Small intestine (tissue), 16 donors: ENCODE data around the gene MDGA2. TPM values are rescaled to one million over a fixed set of nuclear protein-coding genes. Genes with fewer than 3 reads are reported as not detected.

Experiments
- DNase-seq, 2 donors: peaks; one replicate each; pipeline versions ENCODE4 v3.0.0 to v3.0.0-alpha.2; 2013
- FAIRE-seq: peaks from 2 replicates; lab custom pipeline; 2012; peaks lifted over from hg19 to GRCh38; lab: Jason Lieb, UNC
- H3K27ac ChIP-seq, 3 donors: one replicate each; pipeline ENCODE4 v1.5.1; 2013; ENCODE audit warnings: low read length in 2 of 3, mild to moderate bottlenecking in 2 of 3, control low read depth in 1 of 3, inconsistent platforms in 1 of 3, low read depth in 1 of 3, moderate library complexity in 1 of 3
- H3K27me3 ChIP-seq, 3 donors: one replicate each; pipeline ENCODE4 v1.6.1; 2013; ENCODE audit warnings: low read length in 3 of 3, inconsistent platforms in 1 of 3; ENCODE audit not compliant: control insufficient read depth in 3 of 3, insufficient read depth in 3 of 3
- H3K36me3 ChIP-seq, 3 donors: one replicate each; pipeline ENCODE4 v1.6.1; 2013; ENCODE audit warnings: low read length in 3 of 3, inconsistent platforms in 1 of 3, low read depth in 1 of 3, mild to moderate bottlenecking in 1 of 3, moderate library complexity in 1 of 3; ENCODE audit not compliant: control insufficient read depth in 3 of 3, insufficient read depth in 2 of 3
- H3K4me1 ChIP-seq, 3 donors: one replicate each; pipeline ENCODE4 v1.6.1; 2013; ENCODE audit warnings: low read length in 2 of 3, inconsistent platforms in 1 of 3, low read depth in 1 of 3, mild to moderate bottlenecking in 1 of 3, moderate library complexity in 1 of 3; ENCODE audit not compliant: control insufficient read depth in 3 of 3, insufficient read depth in 2 of 3
- H3K4me3 ChIP-seq, 3 donors: one replicate each; pipeline ENCODE4 v1.5.1; 2013; ENCODE audit warnings: low read length in 3 of 3, control low read depth in 1 of 3, inconsistent platforms in 1 of 3, low read depth in 1 of 3, mild to moderate bottlenecking in 1 of 3, moderate library complexity in 1 of 3
- H3K9me3 ChIP-seq, 2 donors: one replicate each; pipeline ENCODE4 v1.6.1; 2013; ENCODE audit warnings: low read depth in 1 of 2, low read length in 1 of 2; ENCODE audit not compliant: control insufficient read depth in 2 of 2, insufficient read depth in 1 of 2
- WGBS, 3 donors: extraction: QIAGEN DNeasy Blood & Tissue Kit; methylation state at CpG; one replicate each; pipeline ENCODE4 v1.1.7; 2013; 5-methylcytosine and 5-hydroxymethylcytosine counted together
- long read RNA-seq, 10 donors: transcript quantifications; one replicate each; lab custom pipeline, GENCODE V29; 2026
- polyA plus RNA-seq, 4 donors: library from polyadenylated mRNA; stranded (reverse) in 3 of 4; unstranded in 1 of 4; fragments of 200-250 nt in 3 of 4; fragments of 120-200 nt in 1 of 4; gene quantifications; one replicate each; pipeline versions ENCODE4 v1.2.1 to v1.2.3, GENCODE V29; 2013
- donor health status: healthy with polysubstance abuse.
- donor health status: control.
- donor health status: control.
- donor health status: Bipolar disorder and iron deficiency.
- donor health status: healthy.

MDGA2 gene
- under 1 TPM in 2 of 4 donors, not detected in 2; 0.01 to 0.06 TPM for polyA plus RNA-seq
- long read RNA-seq, donor 1 = 0 reads
- long read RNA-seq, donor 2 = 0 reads
- long read RNA-seq, donor 3 = 0 reads
- long read RNA-seq, donor 4 = 0 reads
- long read RNA-seq, donor 5 = 0 reads
- long read RNA-seq, donor 6 = 0 reads
- long read RNA-seq, donor 7 = 0 reads
- long read RNA-seq, donor 8 = 0 reads
- long read RNA-seq, donor 9 = 0 reads
- long read RNA-seq, donor 10 = 0 reads

DNA sequence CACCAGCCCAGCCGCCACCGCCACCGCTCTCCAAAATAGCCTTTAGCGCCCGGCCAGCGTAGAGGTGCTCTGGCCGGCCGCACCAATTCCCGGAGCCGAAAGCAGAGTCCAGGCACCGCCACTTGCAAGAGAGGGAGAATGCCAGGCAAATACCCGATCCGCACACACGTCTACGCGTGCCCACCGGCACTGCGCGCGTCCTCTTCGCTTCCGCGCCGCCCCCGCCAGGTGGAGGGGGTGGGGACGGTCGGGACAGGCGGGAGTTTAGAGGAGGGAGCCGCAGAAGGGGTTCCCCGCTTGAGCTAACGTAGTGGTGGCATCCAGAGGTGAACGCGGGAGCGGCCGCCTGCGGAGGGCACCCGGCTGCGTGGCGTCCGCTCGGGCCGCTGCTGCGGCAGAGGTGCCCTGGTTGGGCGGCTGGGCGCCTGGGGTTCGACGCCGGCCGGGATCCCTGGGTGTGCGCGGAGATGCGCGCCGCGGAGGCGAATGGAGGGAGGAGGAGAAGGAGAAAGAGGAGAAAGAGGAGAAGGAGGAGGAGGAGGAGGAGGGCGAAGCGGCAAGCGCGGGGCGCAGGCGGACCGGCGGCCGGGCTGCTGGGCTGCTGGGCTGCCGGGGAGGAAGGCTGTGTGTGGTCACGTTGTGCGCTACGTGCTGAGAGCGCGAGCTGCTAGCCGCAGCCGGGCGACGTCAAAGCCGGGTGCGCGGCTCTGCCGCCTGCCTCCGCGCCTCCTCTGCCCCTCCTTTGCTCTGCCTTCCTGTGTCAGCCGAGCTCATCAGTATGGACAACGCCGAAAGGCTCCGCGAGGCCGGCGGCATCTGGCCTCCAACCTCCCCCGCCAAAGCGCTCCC, at the start of gene MDGA2:
Gene MDGA2, minus strand, starts transcription at position 140 of the 849 bp plus-strand sequence.
- 2 to 12% (median 10%) methylated on average over 77 to 90 of the region's 90 CpGs for WGBS, 3 donors
- DNase-seq = peak in 1 of 2 donors; percentile 23
- H3K4me1 ChIP-seq = no peaks in the 10 kb centered on the region
- no peak for FAIRE-seq
- no peak within 1 kb of the TSS for H3K27ac ChIP-seq
- H3K36me3 ChIP-seq = no peaks in the 10 kb centered on the region
- H3K27me3 ChIP-seq = peaks cover 8 to 43% (median 21%) of the 10 kb centered on the region in 3 donors
- peak within 1 kb of the TSS in 1 of 3 donors; percentile 36 for H3K4me3 ChIP-seq
- peaks cover 0 to 2% of the 10 kb centered on the region in 2 donors for H3K9me3 ChIP-seq

DNA sequence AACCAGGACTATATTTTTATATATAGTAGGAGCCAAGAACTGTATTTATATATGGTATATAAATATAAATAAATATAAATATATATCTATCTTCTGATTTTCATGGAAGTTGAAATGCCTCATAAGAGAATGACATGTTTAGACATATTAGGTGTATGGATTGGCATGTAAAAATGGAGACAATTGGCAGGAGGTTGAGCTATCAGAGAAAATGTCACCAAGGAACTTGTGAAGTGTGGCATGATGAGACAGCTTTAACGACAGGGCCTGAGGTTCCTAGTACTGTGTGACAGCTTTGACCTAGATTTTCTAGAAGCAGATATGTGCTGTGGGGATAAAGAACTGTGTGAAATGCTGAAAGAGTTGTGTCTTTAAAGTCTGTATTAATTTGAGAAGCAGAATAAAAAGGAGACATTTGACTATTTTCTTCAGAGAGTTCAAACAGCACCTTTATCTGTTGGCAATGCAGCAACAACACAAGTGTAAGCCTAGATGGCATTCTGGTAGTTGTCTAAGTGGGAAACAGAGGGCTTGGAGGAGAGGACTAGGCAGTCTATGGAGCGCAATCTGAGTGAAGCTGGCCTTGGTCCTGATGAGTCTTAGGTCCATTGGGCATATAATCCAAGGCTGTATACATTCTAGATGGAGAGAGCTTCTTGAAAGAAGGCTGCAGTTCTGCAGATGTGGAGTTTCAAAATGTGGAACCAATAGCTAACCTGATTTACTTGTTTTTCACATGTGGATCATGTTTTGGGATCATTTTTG, 47.7 kb upstream of the MDGA2 start:
- Histone ChIP-seq H3K9me3 (no peaks in the 10 kb centered on the region), H3K36me3 (no peaks in the 10 kb centered on the region), H3K27me3 (no peaks in the 10 kb centered on the region), H3K4me1 (no peaks in the 10 kb centered on the region), H3K4me3 (no peak overlapping the region), H3K27ac (no peak overlapping the region)
- WGBS, 3 donors = 81 to 83% (median 82%) methylated on average over 2 of the region's 2 CpGs
- no peak for FAIRE-seq
- no peak for DNase-seq

DNA sequence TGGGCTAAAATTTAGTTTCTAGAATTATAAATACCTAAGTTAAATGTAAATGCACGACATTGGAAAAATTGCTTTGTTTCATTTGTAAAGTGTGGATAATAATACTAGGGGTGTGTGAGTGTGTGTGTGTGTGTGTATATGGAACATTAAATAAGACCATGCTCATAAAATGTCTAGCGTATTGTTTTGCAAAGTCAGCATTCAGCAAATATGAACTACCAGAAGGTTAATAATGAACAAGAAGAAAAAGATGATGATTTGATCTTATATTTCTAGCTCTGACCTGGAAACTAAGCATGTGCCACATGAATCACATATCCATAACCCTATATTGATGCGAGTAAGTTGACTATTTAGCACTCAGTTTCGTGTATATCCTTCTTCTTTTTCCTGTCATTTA, 44.9 kb upstream of the MDGA2 start:
- no peak for DNase-seq
- no peak overlapping the region for H3K27ac ChIP-seq
- no peaks in the 10 kb centered on the region for H3K27me3 ChIP-seq
- no peak for FAIRE-seq
- WGBS, 3 donors = 81 to 84% (median 84%) methylated on average over 4 of the region's 4 CpGs
- no peak overlapping the region for H3K4me3 ChIP-seq
- no peaks in the 10 kb centered on the region for H3K4me1 ChIP-seq
- H3K9me3 ChIP-seq = peaks cover 0 to 3% of the 10 kb centered on the region in 2 donors
- H3K36me3 ChIP-seq = no peaks in the 10 kb centered on the region

DNA sequence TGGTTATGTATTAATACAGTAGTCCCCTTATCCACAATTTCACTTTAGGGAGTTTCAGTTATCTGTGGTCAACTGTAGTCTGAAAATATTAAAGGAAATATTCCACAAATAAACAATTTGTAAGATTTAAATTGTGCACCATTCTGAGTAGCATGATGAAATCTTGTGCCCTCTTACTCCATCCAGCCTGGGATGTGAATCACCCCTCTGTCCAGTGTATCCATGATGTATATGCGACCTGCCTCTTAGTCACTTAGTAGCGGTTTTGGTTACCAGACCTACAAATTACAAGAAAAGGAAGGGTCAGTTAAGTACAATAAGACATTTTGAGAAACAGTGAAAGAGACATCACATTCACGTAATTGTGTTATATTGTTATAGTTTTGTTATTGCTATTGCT, 39.9 kb upstream of the MDGA2 start:
- FAIRE-seq = no peak
- H3K27me3 ChIP-seq = no peaks in the 10 kb centered on the region
- H3K27ac ChIP-seq = no peak overlapping the region
- WGBS, 3 donors = 82 to 88% (median 87%) methylated on average over 3 of the region's 3 CpGs
- no peak for DNase-seq
- H3K9me3 ChIP-seq = peaks cover 0 to 3% of the 10 kb centered on the region in 2 donors
- H3K4me1 ChIP-seq = no peaks in the 10 kb centered on the region
- no peak overlapping the region for H3K4me3 ChIP-seq
- H3K36me3 ChIP-seq = no peaks in the 10 kb centered on the region

DNA sequence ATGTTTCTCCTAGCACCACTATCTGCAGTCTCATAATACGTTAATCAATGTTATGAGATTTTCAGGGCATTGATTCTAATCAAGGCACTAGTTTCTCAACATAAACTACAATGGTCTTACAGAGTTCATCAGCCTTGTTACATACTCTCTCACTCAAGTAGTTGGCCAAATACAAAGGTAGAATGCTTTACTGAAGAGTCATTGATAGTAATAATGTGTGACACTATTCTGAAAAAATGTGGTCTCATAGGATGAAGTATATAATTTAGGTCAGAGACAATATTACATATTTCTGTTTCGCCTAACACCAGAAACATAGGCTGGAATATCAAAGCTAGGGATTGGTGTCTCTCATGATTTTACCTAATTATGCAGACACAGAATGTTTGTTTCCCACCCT, 35.2 kb upstream of the MDGA2 start:
- Histone ChIP-seq H3K27ac (no peak overlapping the region), H3K9me3 (no peaks in the 10 kb centered on the region), H3K4me3 (no peak overlapping the region), H3K36me3 (no peaks in the 10 kb centered on the region), H3K4me1 (no peaks in the 10 kb centered on the region), H3K27me3 (no peaks in the 10 kb centered on the region)
- DNase-seq (no peak), FAIRE-seq (no peak)
- WGBS, 3 donors = 69 to 81% (median 69%) methylated on average over 2 of the region's 2 CpGs

DNA sequence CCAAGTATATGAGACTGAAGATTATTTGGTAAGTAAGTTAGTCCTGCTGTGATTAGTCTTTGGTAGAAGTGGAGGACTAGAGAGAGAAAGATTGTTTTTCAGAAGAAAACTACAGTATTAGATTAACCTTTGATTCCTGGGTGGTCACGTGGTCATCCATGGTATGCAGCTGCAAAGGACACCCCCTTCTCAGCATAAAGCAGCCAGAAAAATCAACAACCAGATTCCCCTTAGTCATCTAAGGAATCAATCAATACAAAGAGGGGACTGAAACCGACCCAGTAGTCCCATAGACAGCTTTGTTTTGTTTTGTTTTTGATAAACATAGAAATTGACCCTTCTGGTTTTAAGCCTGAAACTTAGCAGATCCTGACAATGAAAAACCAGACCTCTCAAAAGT, 30.3 kb upstream of the MDGA2 start:
- FAIRE-seq (no peak), DNase-seq (no peak)
- H3K27me3 ChIP-seq = no peaks in the 10 kb centered on the region
- no peaks in the 10 kb centered on the region for H3K36me3 ChIP-seq
- WGBS, 3 donors = 19 to 39% (median 20%) methylated on average over 2 of the region's 2 CpGs
- H3K4me3 ChIP-seq = no peak overlapping the region
- no peaks in the 10 kb centered on the region for H3K9me3 ChIP-seq
- no peak overlapping the region for H3K27ac ChIP-seq
- no peaks in the 10 kb centered on the region for H3K4me1 ChIP-seq

DNA sequence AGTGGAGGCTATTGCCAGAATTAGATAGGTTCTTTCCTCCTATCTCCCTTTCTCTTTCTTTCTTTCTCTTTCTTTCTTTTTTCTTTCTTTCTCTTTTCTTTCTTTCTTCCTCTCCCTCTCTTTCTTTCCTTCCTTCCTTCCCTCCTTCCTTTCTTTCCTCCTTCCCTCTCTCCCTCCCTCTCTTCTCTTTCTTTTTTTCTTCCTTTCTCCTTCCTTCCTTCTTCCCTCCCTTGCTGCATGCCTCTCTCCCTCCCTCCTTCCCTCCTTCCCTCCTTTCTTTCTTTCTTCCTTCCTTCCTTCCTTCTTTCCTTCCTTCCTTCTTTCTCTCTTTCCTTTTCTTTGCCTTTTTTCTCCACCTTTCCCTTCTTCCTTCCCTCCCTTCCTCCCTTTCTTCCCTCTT, 16.4 kb upstream of the MDGA2 start:
- Histone ChIP-seq H3K4me1 (no peaks in the 10 kb centered on the region), H3K36me3 (no peaks in the 10 kb centered on the region), H3K27ac (no peak overlapping the region), H3K4me3 (no peak overlapping the region), H3K27me3 (no peaks in the 10 kb centered on the region), H3K9me3 (no peaks in the 10 kb centered on the region)
- FAIRE-seq (no peak), DNase-seq (no peak)

DNA sequence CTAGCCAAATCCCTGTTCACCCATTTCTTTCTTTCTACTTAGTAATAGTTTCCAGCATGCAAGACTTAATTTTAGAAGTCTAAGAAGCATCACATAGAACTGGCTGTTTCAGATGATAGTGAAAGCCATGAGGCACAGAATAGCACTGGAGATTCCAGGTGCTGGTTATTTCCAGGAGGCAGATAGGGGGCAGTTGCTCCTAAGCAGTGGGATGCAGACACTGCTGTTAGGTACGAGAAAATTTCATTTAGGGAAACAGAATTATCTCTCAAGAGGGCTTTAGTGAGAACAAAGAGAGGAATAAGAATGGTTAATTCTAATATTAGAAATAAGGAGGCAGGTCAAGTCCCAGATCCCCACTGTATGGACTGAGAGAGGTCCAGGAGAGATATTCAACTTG, 3.6 kb upstream of the MDGA2 start:
- FAIRE-seq (no peak), DNase-seq (no peak)
- no peaks in the 10 kb centered on the region for H3K36me3 ChIP-seq
- WGBS, 3 donors = 22 to 29% (median 26%) methylated on average over 1 of the region's 1 CpG
- no peaks in the 10 kb centered on the region for H3K4me1 ChIP-seq
- peaks cover 8 to 27% (median 12%) of the 10 kb centered on the region in 3 donors for H3K27me3 ChIP-seq
- H3K9me3 ChIP-seq = no peaks in the 10 kb centered on the region
- no peak overlapping the region for H3K4me3 ChIP-seq
- H3K27ac ChIP-seq = no peak overlapping the region
